MCF 10A (cell line): ENCODE results near the gene PAPLN. TPM values are rescaled to one million over a fixed set of nuclear protein-coding genes. Genes with fewer than 3 reads are reported as not detected.

Experiments
- BruUV-seq: library from RNA; stranded (reverse); fragments of 400-500 nt; replicated peaks from 2 replicates; lab custom pipeline; 2021; lab: Mats Ljungman, UMichigan
- CTCF ChIA-PET: fragments of 300-600 bp; sonication (Branson Sonifier 250); formaldehyde crosslinking; extraction: SDS; loops from one replicate; lab custom pipeline; 2021; ENCODE audit warnings: antibody characterized with exemption, inconsistent platforms; lab: Yijun Ruan, JAX
- POLR2A ChIA-PET: fragments of 300-600, 350-650 bp; sonication (Branson Sonifier 250); formaldehyde crosslinking; extraction: SDS; loops from one replicate; lab custom pipeline; 2020; ENCODE audit warnings: antibody characterized with exemption, inconsistent platforms; lab: Yijun Ruan, JAX
- DNase-seq: peaks from one replicate; pipeline ENCODE4 v3.0.0-alpha.2; 2018; ENCODE audit not compliant: unreplicated experiment
- H3K27ac Mint-ChIP-seq: one replicate; pipeline ENCODE4 v1.8.0; 2022; ENCODE audit warnings: mild to moderate bottlenecking, low read depth, mixed read lengths; ENCODE audit not compliant: unreplicated experiment
- H3K27me3 Mint-ChIP-seq: one replicate; pipeline ENCODE4 v1.8.0; 2022; ENCODE audit warnings: mixed read lengths; ENCODE audit not compliant: insufficient read depth, unreplicated experiment
- H3K36me3 Mint-ChIP-seq: one replicate; pipeline ENCODE4 v1.8.0; 2022; ENCODE audit warnings: mild to moderate bottlenecking, moderate library complexity, mixed read lengths; ENCODE audit not compliant: insufficient read depth, unreplicated experiment
- H3K4me1 Mint-ChIP-seq: one replicate; pipeline ENCODE4 v1.8.0; 2022; ENCODE audit warnings: mixed read lengths; ENCODE audit not compliant: insufficient read depth, unreplicated experiment
- H3K4me3 Mint-ChIP-seq: one replicate; pipeline ENCODE4 v1.8.0; 2022; ENCODE audit warnings: mild to moderate bottlenecking, moderate library complexity, mixed read lengths; ENCODE audit not compliant: unreplicated experiment
- H3K9me3 Mint-ChIP-seq: one replicate; pipeline ENCODE4 v1.8.0; 2022; ENCODE audit warnings: mixed read lengths; ENCODE audit not compliant: unreplicated experiment
- intact Hi-C: fragments of 100-400 bp; cut with micrococcal nuclease; formaldehyde crosslinking; loops from 2 replicates; pipeline ENCODE4 v1.14.1; 2022
- total RNA-seq: library from RNA; stranded (reverse); gene quantifications from 2 replicates; pipeline ENCODE4 v1.2.3, GENCODE V29; 2022
- TF ChIP-seq, protein P1 (sequence below): fragments of 200-600 bp; IDR thresholded peaks from one replicate; pipeline ENCODE4 v1.8.0; 2022; ENCODE audit warnings: antibody characterized with exemption, mild to moderate bottlenecking; ENCODE audit not compliant: unreplicated experiment

PAPLN gene
- total RNA-seq, 1 experiment from 2014 or later, result 2.8 TPM

GRCh38 chr14:73198253-73198652 lies 39.1 kb upstream of the PAPLN start:
- Mint-ChIP-seq H3K27me3 (no peaks in the 10 kb centered on the region), H3K36me3 (peaks cover 92% of the 10 kb centered on the region), H3K4me3 (no peak overlapping the region), H3K9me3 (no peaks in the 10 kb centered on the region), H3K4me1 (no peaks in the 10 kb centered on the region), H3K27ac (no peak overlapping the region)
- no TSS peak for BruUV-seq
- TF ChIP-seq, protein P1, sequence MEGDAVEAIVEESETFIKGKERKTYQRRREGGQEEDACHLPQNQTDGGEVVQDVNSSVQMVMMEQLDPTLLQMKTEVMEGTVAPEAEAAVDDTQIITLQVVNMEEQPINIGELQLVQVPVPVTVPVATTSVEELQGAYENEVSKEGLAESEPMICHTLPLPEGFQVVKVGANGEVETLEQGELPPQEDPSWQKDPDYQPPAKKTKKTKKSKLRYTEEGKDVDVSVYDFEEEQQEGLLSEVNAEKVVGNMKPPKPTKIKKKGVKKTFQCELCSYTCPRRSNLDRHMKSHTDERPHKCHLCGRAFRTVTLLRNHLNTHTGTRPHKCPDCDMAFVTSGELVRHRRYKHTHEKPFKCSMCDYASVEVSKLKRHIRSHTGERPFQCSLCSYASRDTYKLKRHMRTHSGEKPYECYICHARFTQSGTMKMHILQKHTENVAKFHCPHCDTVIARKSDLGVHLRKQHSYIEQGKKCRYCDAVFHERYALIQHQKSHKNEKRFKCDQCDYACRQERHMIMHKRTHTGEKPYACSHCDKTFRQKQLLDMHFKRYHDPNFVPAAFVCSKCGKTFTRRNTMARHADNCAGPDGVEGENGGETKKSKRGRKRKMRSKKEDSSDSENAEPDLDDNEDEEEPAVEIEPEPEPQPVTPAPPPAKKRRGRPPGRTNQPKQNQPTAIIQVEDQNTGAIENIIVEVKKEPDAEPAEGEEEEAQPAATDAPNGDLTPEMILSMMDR, result no peak
- intact Hi-C loops, result no loop called here
- ChIA-PET POLR2A (interaction anchor here (0.6 to 1.3 kb wide), 4 partner anchors 13 to 98 kb away, joined by 3 read pairs; no protein-coding TSS in a partner anchor), CTCF (no interaction called here)
- DNase-seq, result no peak

- no peak overlapping the region for H3K4me3 Mint-ChIP-seq
- CTCF ChIA-PET, result no interaction called here
- H3K27me3 Mint-ChIP-seq, result no peaks in the 10 kb centered on the region
- H3K36me3 Mint-ChIP-seq, result peaks cover 91% of the 10 kb centered on the region
- intact Hi-C loops, result no loop called here
- H3K4me1 Mint-ChIP-seq, result no peaks in the 10 kb centered on the region
- TF ChIP-seq, protein P1, result no peak
- no peaks in the 10 kb centered on the region for H3K9me3 Mint-ChIP-seq
- POLR2A ChIA-PET, result interaction anchor here (0.7 to 1.5 kb wide), 2 partner anchors 17 to 277 kb away, joined by 3 read pairs; partner anchors contain the start of gene DCAF4
- no peak overlapping the region for H3K27ac Mint-ChIP-seq
- no peak for DNase-seq
- no TSS peak for BruUV-seq
These were observed 33.8 kb upstream of the PAPLN start for GRCh38 chr14:73203527-73203926.

- peaks cover 76% of the 10 kb centered on the region for H3K36me3 Mint-ChIP-seq
- intact Hi-C loops, result no loop called here
- H3K9me3 Mint-ChIP-seq, result no peaks in the 10 kb centered on the region
- ChIA-PET POLR2A (interaction anchor here (1.1 kb wide), 1 partner anchor 11 kb away, joined by 4 read pairs; no protein-coding TSS in a partner anchor), CTCF (interaction anchor here (1.1 kb wide), 1 partner anchor 64 kb away, joined by 3 read pairs; no protein-coding TSS in a partner anchor)
- no peak overlapping the region for H3K4me3 Mint-ChIP-seq
- no peaks in the 10 kb centered on the region for H3K27me3 Mint-ChIP-seq
- peaks cover 11% of the 10 kb centered on the region for H3K4me1 Mint-ChIP-seq
- no peak overlapping the region for H3K27ac Mint-ChIP-seq
- TF ChIP-seq, protein P1, result no peak
- DNase-seq, result no peak
- BruUV-seq, result no TSS peak
These were observed 29.7 kb upstream of the PAPLN start for GRCh38 chr14:73207615-73208014.

DNA sequence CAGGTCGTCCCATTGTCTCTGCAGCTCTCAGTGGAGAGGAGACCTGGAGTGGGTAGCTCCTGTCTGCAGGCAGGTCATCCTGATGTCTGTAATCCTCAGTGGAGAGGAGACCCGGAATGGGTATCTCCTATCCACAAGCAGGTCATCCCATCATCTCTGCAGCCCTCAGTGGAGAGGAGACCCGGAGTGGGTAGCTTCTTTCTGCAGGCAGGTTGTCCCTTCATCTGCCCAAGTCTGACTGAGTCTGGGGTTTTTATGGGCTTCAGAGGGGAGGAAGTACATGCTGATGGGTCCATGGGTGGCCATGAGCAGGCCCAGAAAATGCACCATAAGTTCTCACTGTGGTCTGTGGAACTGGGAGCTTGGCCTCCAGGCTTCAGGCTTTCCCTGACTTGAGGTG lies 28.9 kb upstream of the PAPLN start:
- H3K36me3 Mint-ChIP-seq, result peaks cover 76% of the 10 kb centered on the region
- H3K27ac Mint-ChIP-seq, result no peak overlapping the region
- intact Hi-C loops, result no loop called here
- no peak for DNase-seq
- peaks cover 11% of the 10 kb centered on the region for H3K4me1 Mint-ChIP-seq
- CTCF ChIA-PET, result interaction anchor here (0.8 to 1.1 kb wide), 2 partner anchors 25 to 64 kb away, joined by 3 read pairs; no protein-coding TSS in a partner anchor
- no peaks in the 10 kb centered on the region for H3K27me3 Mint-ChIP-seq
- no peaks in the 10 kb centered on the region for H3K9me3 Mint-ChIP-seq
- BruUV-seq, result no TSS peak
- no peak overlapping the region for H3K4me3 Mint-ChIP-seq
- TF ChIP-seq, protein P1, result no peak
- POLR2A ChIA-PET, result interaction anchor here (1.1 kb wide), 2 partner anchors 11 to 72 kb away, joined by 3 to 4 read pairs; partner anchors contain the start of gene PSEN1
